ENCODE measurements around the gene LGMN.

- no peak for TF ChIP-seq SIN3A (IDR thresholded peaks at IDR 0.05; ENCODE audit: borderline replicate concordance, insufficient read depth, low read length)
- no peak for TF ChIP-seq TAF1 (IDR thresholded peaks at IDR 0.05; ENCODE audit: borderline replicate concordance, insufficient read depth, low read length)
Measured at GRCh38 chr14:92703516-92703915, 44.9 kb downstream of the LGMN start.

Data from PFSK-1 (cell line).